OCI-LY3 (cell line): ENCODE results near the gene WDR86.

Experiments used
- EZH2phosphoT487 ChIP-seq: fragments of 200-600 bp; shearing (Covaris generic); IDR thresholded peaks from 2 replicates; pipeline ENCODE4 v1.6.1; 2018; ENCODE audit warnings: antibody characterized with exemption, mixed run types, low read depth
- TF ChIP-seq, protein P1 (sequence below): fragments of 200-600, 300-600 bp; sonication (generic); IDR thresholded peaks from 2 replicates; pipeline ENCODE4 v1.5.1; 2014; ENCODE audit warnings: antibody characterized with exemption, low read length, low read depth

DNA sequence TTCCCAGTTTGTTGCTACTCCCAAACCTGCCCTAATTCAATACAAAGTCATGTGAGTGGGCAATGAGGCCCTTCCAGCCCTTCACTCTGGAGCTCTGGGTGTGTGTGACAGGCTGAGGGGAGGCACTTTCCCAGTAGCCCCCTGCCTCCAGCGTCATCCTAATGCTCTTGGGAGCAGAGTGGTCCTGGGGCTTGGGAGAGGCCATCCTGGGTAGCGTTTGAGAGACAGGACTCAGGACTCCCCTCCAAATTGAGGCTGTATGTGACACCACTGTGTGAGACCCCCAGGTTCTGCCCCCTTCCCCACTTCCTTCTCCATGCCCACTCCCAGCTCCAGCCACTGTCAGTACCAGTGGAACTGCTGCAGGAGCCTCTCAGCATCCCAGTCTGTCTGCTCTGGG, 36.6 kb upstream of the WDR86 start:
- TF ChIP-seq, protein P1, sequence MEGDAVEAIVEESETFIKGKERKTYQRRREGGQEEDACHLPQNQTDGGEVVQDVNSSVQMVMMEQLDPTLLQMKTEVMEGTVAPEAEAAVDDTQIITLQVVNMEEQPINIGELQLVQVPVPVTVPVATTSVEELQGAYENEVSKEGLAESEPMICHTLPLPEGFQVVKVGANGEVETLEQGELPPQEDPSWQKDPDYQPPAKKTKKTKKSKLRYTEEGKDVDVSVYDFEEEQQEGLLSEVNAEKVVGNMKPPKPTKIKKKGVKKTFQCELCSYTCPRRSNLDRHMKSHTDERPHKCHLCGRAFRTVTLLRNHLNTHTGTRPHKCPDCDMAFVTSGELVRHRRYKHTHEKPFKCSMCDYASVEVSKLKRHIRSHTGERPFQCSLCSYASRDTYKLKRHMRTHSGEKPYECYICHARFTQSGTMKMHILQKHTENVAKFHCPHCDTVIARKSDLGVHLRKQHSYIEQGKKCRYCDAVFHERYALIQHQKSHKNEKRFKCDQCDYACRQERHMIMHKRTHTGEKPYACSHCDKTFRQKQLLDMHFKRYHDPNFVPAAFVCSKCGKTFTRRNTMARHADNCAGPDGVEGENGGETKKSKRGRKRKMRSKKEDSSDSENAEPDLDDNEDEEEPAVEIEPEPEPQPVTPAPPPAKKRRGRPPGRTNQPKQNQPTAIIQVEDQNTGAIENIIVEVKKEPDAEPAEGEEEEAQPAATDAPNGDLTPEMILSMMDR = no peak
- TF ChIP-seq EZH2phosphoT487 = no peak
